Sigmoid colon (tissue), 4 donors: ENCODE data around the gene PLXNA4.

Source experiments
- EP300 ChIP-seq, 4 donors: sonication (generic); formaldehyde crosslinking; IDR thresholded peaks; one replicate each; pipeline ENCODE4 v1.6.1; 2017; ENCODE audit warnings: antibody characterized with exemption in 4 of 4
- POLR2AphosphoS5 ChIP-seq, 4 donors: sonication (generic); formaldehyde crosslinking; IDR thresholded peaks; one replicate each; pipeline ENCODE4 v1.6.1; 2017; ENCODE audit warnings: antibody characterized with exemption in 4 of 4
- TF ChIP-seq, protein P1 (sequence below), 4 experiments: fragments of 450-650 bp in 3 of 4; fragments of 200-600 bp in 1 of 4; IDR thresholded peaks; one replicate each; pipeline ENCODE4 v1.5.1; 2016 to 2019; ENCODE audit warnings: antibody characterized with exemption in 4 of 4, mild to moderate bottlenecking in 3 of 4, moderate library complexity in 2 of 4

DNA sequence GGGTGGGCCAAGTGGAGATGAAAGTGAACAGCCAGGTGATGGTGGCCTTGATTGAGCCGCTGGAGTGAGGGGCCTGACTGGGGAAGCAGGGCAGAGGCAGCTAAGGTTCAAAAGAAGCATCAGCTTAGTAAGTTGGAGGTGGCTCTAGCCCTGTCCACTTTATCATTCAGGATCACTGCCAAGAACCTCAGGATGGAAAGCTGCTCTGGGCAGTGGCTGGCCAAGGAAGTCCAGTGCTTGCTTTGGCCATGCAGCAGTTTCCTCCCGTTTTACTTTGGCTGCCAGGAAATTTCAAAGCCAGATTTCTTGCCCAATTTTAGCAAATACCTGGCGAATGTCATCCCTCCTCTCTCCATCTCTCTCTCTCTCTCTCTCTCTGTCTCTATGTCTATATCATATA is 384.9 kb downstream of the PLXNA4 start:
- TF ChIP-seq, protein P1, sequence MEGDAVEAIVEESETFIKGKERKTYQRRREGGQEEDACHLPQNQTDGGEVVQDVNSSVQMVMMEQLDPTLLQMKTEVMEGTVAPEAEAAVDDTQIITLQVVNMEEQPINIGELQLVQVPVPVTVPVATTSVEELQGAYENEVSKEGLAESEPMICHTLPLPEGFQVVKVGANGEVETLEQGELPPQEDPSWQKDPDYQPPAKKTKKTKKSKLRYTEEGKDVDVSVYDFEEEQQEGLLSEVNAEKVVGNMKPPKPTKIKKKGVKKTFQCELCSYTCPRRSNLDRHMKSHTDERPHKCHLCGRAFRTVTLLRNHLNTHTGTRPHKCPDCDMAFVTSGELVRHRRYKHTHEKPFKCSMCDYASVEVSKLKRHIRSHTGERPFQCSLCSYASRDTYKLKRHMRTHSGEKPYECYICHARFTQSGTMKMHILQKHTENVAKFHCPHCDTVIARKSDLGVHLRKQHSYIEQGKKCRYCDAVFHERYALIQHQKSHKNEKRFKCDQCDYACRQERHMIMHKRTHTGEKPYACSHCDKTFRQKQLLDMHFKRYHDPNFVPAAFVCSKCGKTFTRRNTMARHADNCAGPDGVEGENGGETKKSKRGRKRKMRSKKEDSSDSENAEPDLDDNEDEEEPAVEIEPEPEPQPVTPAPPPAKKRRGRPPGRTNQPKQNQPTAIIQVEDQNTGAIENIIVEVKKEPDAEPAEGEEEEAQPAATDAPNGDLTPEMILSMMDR (IDR thresholded peaks at IDR 0.05) = no peak
- TF ChIP-seq EP300 (IDR thresholded peaks at IDR 0.05) = no peak
- no peak for TF ChIP-seq POLR2AphosphoS5 (IDR thresholded peaks at IDR 0.05)
